ENCODE results near the gene ANKRD34C. TPM values are rescaled to one million over a fixed set of nuclear protein-coding genes. Genes with fewer than 3 reads are reported as not detected.

Gene ANKRD34C
- total RNA-seq, 4 donors from 2014 or later: not detected

DNA sequence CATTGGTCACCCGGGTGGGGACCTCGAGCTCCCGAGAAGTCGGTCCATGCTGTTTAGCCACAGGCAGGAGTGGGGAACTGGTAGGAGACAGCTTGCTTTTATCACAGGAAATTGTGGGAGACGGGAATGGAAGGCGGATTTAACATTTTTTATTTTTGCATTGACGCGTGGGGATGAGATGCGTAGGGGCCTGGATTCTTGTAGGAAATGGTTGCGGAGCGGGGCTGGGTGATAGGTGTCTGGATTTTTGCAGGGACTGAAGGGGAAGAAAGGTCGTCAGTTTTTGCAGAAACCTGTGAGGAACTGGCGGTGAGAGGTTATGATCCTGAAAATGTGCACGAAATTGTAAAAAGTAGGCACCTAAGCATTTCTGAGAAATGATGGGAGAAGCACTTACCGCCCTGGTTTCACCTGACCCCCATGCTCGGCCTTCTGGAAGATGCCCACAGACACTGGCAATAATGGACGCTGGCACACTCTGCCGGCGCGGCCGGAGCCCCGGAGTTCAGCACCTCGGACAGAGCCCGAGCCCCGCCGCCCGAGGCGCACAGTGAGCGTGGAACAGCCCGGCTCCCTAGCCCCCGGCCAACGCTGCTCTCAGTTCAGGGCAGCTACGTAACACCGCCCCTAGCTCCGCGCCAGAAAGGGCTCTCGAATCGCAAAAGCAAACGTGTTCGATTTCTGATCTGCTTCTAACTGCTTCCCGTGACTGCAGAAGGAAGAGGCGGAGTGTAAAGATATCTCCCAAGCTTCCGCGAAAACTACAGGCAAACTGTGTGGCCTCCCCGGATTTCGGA, 928 bp downstream of the ANKRD34C start:
- ATAC-seq: no peak
- H3K36me3 ChIP-seq: no peaks in the 10 kb centered on the region
- H3K4me3 ChIP-seq: no peak overlapping the region
- TF ChIP-seq EP300 (IDR thresholded peaks at IDR 0.05) (no peak), CTCF (IDR thresholded peaks at IDR 0.05) (no peak), POLR2A (IDR thresholded peaks at IDR 0.05) (no peak), POLR2AphosphoS5 (IDR thresholded peaks at IDR 0.05) (no peak)
- peaks cover 76% of the 10 kb centered on the region for H3K27me3 ChIP-seq
- peaks cover 0 to 22% (median 0%) of the 10 kb centered on the region in 3 donors for H3K9me3 ChIP-seq
- WGBS, 2 donors (ENCODE audit: low coverage in 1 of 2): 10% methylated on average over 18 to 21 of the region's 46 CpGs
- H3K27ac ChIP-seq: no peak overlapping the region
- no peaks in the 10 kb centered on the region for H3K4me1 ChIP-seq

- Histone ChIP-seq H3K4me3 (no peak overlapping the region), H3K36me3 (no peaks in the 10 kb centered on the region), H3K4me1 (no peaks in the 10 kb centered on the region), H3K27ac (no peak overlapping the region), H3K9me3 (no peaks in the 10 kb centered on the region), H3K27me3 (peaks cover 43% of the 10 kb centered on the region)
- no peak for ATAC-seq
- TF ChIP-seq CTCF (IDR thresholded peaks at IDR 0.05) (no peak), EP300 (IDR thresholded peaks at IDR 0.05) (no peak), POLR2AphosphoS5 (IDR thresholded peaks at IDR 0.05) (no peak), POLR2A (IDR thresholded peaks at IDR 0.05) (no peak)
- 63 to 66% methylated on average over 6 of the region's 6 CpGs for WGBS, 2 donors (ENCODE audit: low coverage in 1 of 2)
These were observed 8.2 kb downstream of the ANKRD34C start for GRCh38 chr15:79290642-79291275.

GRCh38 chr15:79292011-79292410, 9.5 kb downstream of the ANKRD34C start:
- H3K9me3 ChIP-seq: no peaks in the 10 kb centered on the region
- no peaks in the 10 kb centered on the region for H3K36me3 ChIP-seq
- no peak for ATAC-seq
- no peak overlapping the region for H3K4me3 ChIP-seq
- H3K27me3 ChIP-seq: peaks cover 39% of the 10 kb centered on the region
- TF ChIP-seq EP300 (IDR thresholded peaks at IDR 0.05) (no peak), POLR2A (IDR thresholded peaks at IDR 0.05) (no peak), POLR2AphosphoS5 (IDR thresholded peaks at IDR 0.05) (no peak), CTCF (IDR thresholded peaks at IDR 0.05) (no peak)
- H3K4me1 ChIP-seq: no peaks in the 10 kb centered on the region
- H3K27ac ChIP-seq: no peak overlapping the region
- WGBS, 2 donors (ENCODE audit: low coverage in 1 of 2): 69 to 87% methylated on average over 3 to 4 of the region's 4 CpGs

- Histone ChIP-seq H3K27me3 (peaks cover 35% of the 10 kb centered on the region), H3K4me1 (no peaks in the 10 kb centered on the region), H3K36me3 (no peaks in the 10 kb centered on the region), H3K4me3 (no peak overlapping the region), H3K9me3 (no peaks in the 10 kb centered on the region), H3K27ac (no peak overlapping the region)
- TF ChIP-seq POLR2AphosphoS5 (IDR thresholded peaks at IDR 0.05): no peak
- TF ChIP-seq POLR2A (IDR thresholded peaks at IDR 0.05): no peak
- TF ChIP-seq CTCF (IDR thresholded peaks at IDR 0.05): no peak
- no peak for TF ChIP-seq EP300 (IDR thresholded peaks at IDR 0.05)
- ATAC-seq: no peak
- WGBS, 2 donors (ENCODE audit: low coverage in 1 of 2): 20% methylated on average over 1 of the region's 7 CpGs; no CpG with 5 or more reads in 1 of the 2 donors
These were observed 11.6 kb downstream of the ANKRD34C start for GRCh38 chr15:79294075-79294474.

All from gastroesophageal sphincter (tissue), 4 donors.